ENCODE results near the gene FRMD4B.

DNA sequence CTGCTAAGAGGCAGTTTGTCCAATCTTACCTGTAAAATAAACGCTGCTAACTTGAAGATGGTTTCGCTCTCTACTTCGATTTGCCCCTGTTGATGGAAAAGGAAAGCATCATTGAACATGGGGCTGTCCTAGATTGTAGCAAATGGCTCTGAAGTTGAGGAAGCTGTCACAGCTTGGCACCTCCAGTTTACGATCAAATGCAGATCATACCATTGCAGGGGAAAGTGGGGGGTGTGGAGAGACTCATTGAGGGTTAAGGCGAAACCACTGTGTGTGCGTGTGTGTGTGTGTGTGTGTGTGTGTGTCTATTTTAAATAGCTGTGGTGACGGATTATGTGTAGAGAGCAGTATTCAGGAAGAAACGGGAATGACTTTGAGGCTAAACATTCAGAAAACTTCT lies 135.9 kb downstream of the FRMD4B start:
- TF ChIP-seq, protein P1, sequence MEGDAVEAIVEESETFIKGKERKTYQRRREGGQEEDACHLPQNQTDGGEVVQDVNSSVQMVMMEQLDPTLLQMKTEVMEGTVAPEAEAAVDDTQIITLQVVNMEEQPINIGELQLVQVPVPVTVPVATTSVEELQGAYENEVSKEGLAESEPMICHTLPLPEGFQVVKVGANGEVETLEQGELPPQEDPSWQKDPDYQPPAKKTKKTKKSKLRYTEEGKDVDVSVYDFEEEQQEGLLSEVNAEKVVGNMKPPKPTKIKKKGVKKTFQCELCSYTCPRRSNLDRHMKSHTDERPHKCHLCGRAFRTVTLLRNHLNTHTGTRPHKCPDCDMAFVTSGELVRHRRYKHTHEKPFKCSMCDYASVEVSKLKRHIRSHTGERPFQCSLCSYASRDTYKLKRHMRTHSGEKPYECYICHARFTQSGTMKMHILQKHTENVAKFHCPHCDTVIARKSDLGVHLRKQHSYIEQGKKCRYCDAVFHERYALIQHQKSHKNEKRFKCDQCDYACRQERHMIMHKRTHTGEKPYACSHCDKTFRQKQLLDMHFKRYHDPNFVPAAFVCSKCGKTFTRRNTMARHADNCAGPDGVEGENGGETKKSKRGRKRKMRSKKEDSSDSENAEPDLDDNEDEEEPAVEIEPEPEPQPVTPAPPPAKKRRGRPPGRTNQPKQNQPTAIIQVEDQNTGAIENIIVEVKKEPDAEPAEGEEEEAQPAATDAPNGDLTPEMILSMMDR (IDR thresholded peaks at IDR 0.05): no peak
- TF ChIP-seq POLR2A (IDR thresholded peaks at IDR 0.05): no peak

Data from lower leg skin (tissue), 3 donors.